ENCODE results near the gene PPOX. TPM values are rescaled to one million over a fixed set of nuclear protein-coding genes. Genes with fewer than 3 reads are reported as not detected.
A peak's percentile ranks its signal among the peaks of the same experiment; 100 is the strongest.

The PPOX gene
- total RNA-seq, 2 donors from 2014 or later = 8.3 to 9.6 TPM

GRCh38 chr1:161174911-161175310 lies 8.7 kb downstream of the PPOX start:
- no peak overlapping the region for H3K4me3 ChIP-seq
- no peak for TF ChIP-seq CTCF (IDR thresholded peaks at IDR 0.05)
- DNase-seq (ENCODE audit: low spot score) = no peak
- no peaks in the 10 kb centered on the region for H3K27me3 ChIP-seq
- H3K9me3 ChIP-seq = no peaks in the 10 kb centered on the region
- peaks cover 3 to 32% of the 10 kb centered on the region in 2 donors for H3K4me1 ChIP-seq
- peaks cover 60% of the 10 kb centered on the region for H3K36me3 ChIP-seq
- no peak overlapping the region for H3K27ac ChIP-seq

GRCh38 chr1:161175771-161176453 lies 9.7 kb downstream of the PPOX start:
- no peaks in the 10 kb centered on the region for H3K9me3 ChIP-seq
- H3K4me1 ChIP-seq = peaks cover 3 to 32% of the 10 kb centered on the region in 2 donors
- H3K4me3 ChIP-seq = peak overlapping the region in 1 of 2 donors; percentile 77
- peaks cover 50% of the 10 kb centered on the region for H3K36me3 ChIP-seq
- no peaks in the 10 kb centered on the region for H3K27me3 ChIP-seq
- no peak for DNase-seq (ENCODE audit: low spot score)
- peak overlapping the region; percentile 86 to 89 for H3K27ac ChIP-seq
- TF ChIP-seq CTCF (IDR thresholded peaks at IDR 0.05) = no peak

- peak overlapping the region; percentile 86 to 89 for H3K27ac ChIP-seq
- peak overlapping the region; percentile 77 to 93 for H3K4me3 ChIP-seq
- H3K27me3 ChIP-seq = no peaks in the 10 kb centered on the region
- H3K4me1 ChIP-seq = peaks cover 3 to 32% of the 10 kb centered on the region in 2 donors
- H3K36me3 ChIP-seq = peaks cover 43% of the 10 kb centered on the region
- DNase-seq (ENCODE audit: low spot score) = no peak
- H3K9me3 ChIP-seq = no peaks in the 10 kb centered on the region
- TF ChIP-seq CTCF (IDR thresholded peaks at IDR 0.05) = no peak
Observed at GRCh38 chr1:161176468-161177111, 10.4 kb downstream of the PPOX start.

- peak in 1 of 2 donors; percentile 45 for TF ChIP-seq CTCF (IDR thresholded peaks at IDR 0.05)
- peak within 1 kb of the TSS; percentile 86 to 89 for H3K27ac ChIP-seq
- H3K36me3 ChIP-seq = peaks cover 36% of the 10 kb centered on the region
- peak; percentile 89 for DNase-seq (ENCODE audit: low spot score)
- peak within 1 kb of the TSS; percentile 77 to 93 for H3K4me3 ChIP-seq
- H3K4me1 ChIP-seq = peaks cover 3 to 31% of the 10 kb centered on the region in 2 donors
- H3K9me3 ChIP-seq = no peaks in the 10 kb centered on the region
- no peaks in the 10 kb centered on the region for H3K27me3 ChIP-seq
Observed at GRCh38 chr1:161177112-161177935, 11.1 kb downstream of the PPOX start, which contains the start of gene B4GALT3. Gene B4GALT3, minus strand, starts transcription at chr1:161177507. Its CDS starts 1,447 bp downstream, at chr1:161176060.

GRCh38 chr1:161177936-161178244 lies 11.7 kb downstream of the PPOX start:
- H3K9me3 ChIP-seq = no peaks in the 10 kb centered on the region
- DNase-seq (ENCODE audit: low spot score) = no peak
- peak overlapping the region; percentile 86 to 89 for H3K27ac ChIP-seq
- TF ChIP-seq CTCF (IDR thresholded peaks at IDR 0.05) = no peak
- H3K36me3 ChIP-seq = peaks cover 30% of the 10 kb centered on the region
- no peaks in the 10 kb centered on the region for H3K27me3 ChIP-seq
- peak overlapping the region; percentile 77 to 93 for H3K4me3 ChIP-seq
- H3K4me1 ChIP-seq = peaks cover 2 to 25% of the 10 kb centered on the region in 2 donors

Measured in right atrium auricular region (tissue), 2 donors.